CMK (cell line): ENCODE results near the gene TRERF1.

Experiments used
- DNase-seq: peaks from one replicate; pipeline ENCODE4 v3.0.0-alpha.2; 2010; ENCODE audit warnings: low read depth

TRERF1 gene

GRCh38 chr6:42423244-42423643 lies 28.5 kb downstream of the TRERF1 start:
- DNase-seq: no peak

- no peak for DNase-seq
Observed at GRCh38 chr6:42420741-42421140, 31.0 kb downstream of the TRERF1 start.

GRCh38 chr6:42419490-42420280 lies 32.0 kb downstream of the TRERF1 start:
- DNase-seq: no peak

- DNase-seq: no peak
Observed at GRCh38 chr6:42418724-42419123, 33.0 kb downstream of the TRERF1 start.

GRCh38 chr6:42417641-42418112 lies 34.0 kb downstream of the TRERF1 start:
- no peak for DNase-seq

GRCh38 chr6:42411406-42411805 lies 40.3 kb downstream of the TRERF1 start:
- no peak for DNase-seq

GRCh38 chr6:42410861-42411260 lies 40.9 kb downstream of the TRERF1 start:
- no peak for DNase-seq

GRCh38 chr6:42409581-42409980 lies 42.1 kb downstream of the TRERF1 start:
- no peak for DNase-seq

GRCh38 chr6:42407379-42407778 lies 44.3 kb downstream of the TRERF1 start:
- DNase-seq: no peak

- no peak for DNase-seq
Observed at GRCh38 chr6:42406306-42407280, 45.1 kb downstream of the TRERF1 start.

GRCh38 chr6:42405021-42405420 lies 46.7 kb downstream of the TRERF1 start:
- no peak for DNase-seq

- peak; percentile 21 for DNase-seq
Observed at GRCh38 chr6:42404484-42404883, 47.2 kb downstream of the TRERF1 start.

GRCh38 chr6:42403831-42404230 lies 47.9 kb downstream of the TRERF1 start:
- DNase-seq: no peak

GRCh38 chr6:42403421-42403820 lies 48.3 kb downstream of the TRERF1 start:
- DNase-seq: no peak

- no peak for DNase-seq
Observed at GRCh38 chr6:42402184-42402583, 49.5 kb downstream of the TRERF1 start.

GRCh38 chr6:42401613-42401951 lies 50.1 kb downstream of the TRERF1 start:
- DNase-seq: no peak

- no peak for DNase-seq
Observed at GRCh38 chr6:42400886-42401612, 50.7 kb downstream of the TRERF1 start.

- DNase-seq: no peak
Observed at GRCh38 chr6:42400061-42400760, 51.5 kb downstream of the TRERF1 start.

- DNase-seq: no peak
Observed at GRCh38 chr6:42396720-42397119, 55.0 kb downstream of the TRERF1 start.

- no peak for DNase-seq
Observed at GRCh38 chr6:42394881-42395620, 56.7 kb downstream of the TRERF1 start.

- DNase-seq: no peak
Observed at GRCh38 chr6:42394151-42394550, 57.6 kb downstream of the TRERF1 start.
